ENCODE results near the gene TAS2R16. TPM values are rescaled to one million over a fixed set of nuclear protein-coding genes. Genes with fewer than 3 reads are reported as not detected.

TAS2R16 gene
- total and polyA plus RNA-seq, 2 donors (not counting 3 experiments of a cell fraction or from before 2014, with no cell fraction given), result not detected

DNA sequence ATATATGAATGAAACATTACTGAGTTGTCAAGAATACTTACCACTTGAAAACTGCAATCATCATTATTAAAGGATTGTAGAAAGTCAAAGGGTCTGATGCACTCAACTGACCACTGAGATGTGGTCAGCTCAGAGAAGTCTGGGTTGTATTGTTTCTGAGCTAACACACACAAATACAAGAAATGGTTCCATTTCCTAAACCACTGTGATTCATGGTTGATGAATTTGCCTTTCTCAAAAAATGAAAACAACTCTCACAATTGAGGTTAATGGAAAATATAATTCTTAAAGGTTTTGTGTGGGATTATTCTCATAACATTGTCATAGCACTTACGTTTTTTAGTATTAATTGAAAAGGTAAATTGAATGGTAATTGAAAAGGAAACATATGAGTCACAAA lies 45.6 kb upstream of the TAS2R16 start:
- intact Hi-C loops (cut with micrococcal nuclease), result loop anchor here (1.0 to 10.0 kb wide), 4 partner anchors 16 to 494 kb away; partner anchors contain the start of genes CADPS2 and IQUB
- Histone ChIP-seq H2AFZ (ENCODE audit: low read depth, low read length) (no peak overlapping the region), H3K36me3 (ENCODE audit: control insufficient read depth in 2 of 2, extremely low read depth in 1 of 2, insufficient read depth in 2 of 2, low read length in 2 of 2) (no peaks in the 10 kb centered on the region), H3K27ac (ENCODE audit: insufficient read depth, low read depth, low read length) (peak overlapping the region; percentile 84), H4K20me1 (replicated peaks; ENCODE audit: control insufficient read depth, extremely low read depth, insufficient read depth, low read length) (no peaks in the 10 kb centered on the region), H3K4me3 (replicated peaks in 1 of 3; ENCODE audit: insufficient read depth in 1 of 3, low read depth in 1 of 3, low read length in 3 of 3) (no peak overlapping the region), H3K9me3 (replicated peaks; ENCODE audit: control insufficient read depth, insufficient read depth, low read length) (no peaks in the 10 kb centered on the region), H3K4me2 (ENCODE audit: insufficient read depth, low read length) (peak overlapping the region; percentile 38), H3K27me3 (ENCODE audit: control insufficient read depth in 2 of 2, insufficient read depth in 2 of 2, low read length in 2 of 2) (no peaks in the 10 kb centered on the region), H3K9me1 (replicated peaks; ENCODE audit: control insufficient read depth, extremely low read depth, insufficient read depth, low read length) (no peaks in the 10 kb centered on the region), H3K4me1 (ENCODE audit: control insufficient read depth, extremely low read depth, insufficient read depth, low read length) (peaks cover 20% of the 10 kb centered on the region), H3K9ac (replicated peaks; ENCODE audit: extremely low read depth, insufficient read depth, low read length) (peak overlapping the region; percentile 34), H3K79me2 (ENCODE audit: control insufficient read depth, insufficient read depth, low read length) (no peaks in the 10 kb centered on the region)
- ChIA-PET POLR2A (no interaction called here), CTCF (interaction anchor here (0.9 kb wide), 1 partner anchor 15 kb away, joined by 3 read pairs; no protein-coding TSS in a partner anchor)
- DNase-seq (ENCODE audit: low read depth, low spot score) (peak; percentile 94), FAIRE-seq (peak; percentile 90)
- dilution Hi-C loops (cut with MboI; ENCODE audit: extremely low pct_ligation_motif_present, low sequenced_read_pairs), result no loop called here
- peak; percentile 61 for TF ChIP-seq POLR2AphosphoS5 (IDR thresholded peaks at IDR 0.05; ENCODE audit: insufficient read depth, low read depth, low read length)
- peak; percentile 88 for TF ChIP-seq JUN (IDR thresholded peaks at IDR 0.05; ENCODE audit: borderline replicate concordance, insufficient read depth, insufficient read length, low read depth)
- no peak for TF ChIP-seq GATA2 (IDR thresholded peaks at IDR 0.05; ENCODE audit: insufficient read depth, insufficient read length, low read depth, low read length)
- TF ChIP-seq FOS (IDR thresholded peaks at IDR 0.05; ENCODE audit: borderline replicate concordance, insufficient read depth, low read length), result peak; percentile 82
- BruUV-seq (replicated peaks), result no TSS peak

DNA sequence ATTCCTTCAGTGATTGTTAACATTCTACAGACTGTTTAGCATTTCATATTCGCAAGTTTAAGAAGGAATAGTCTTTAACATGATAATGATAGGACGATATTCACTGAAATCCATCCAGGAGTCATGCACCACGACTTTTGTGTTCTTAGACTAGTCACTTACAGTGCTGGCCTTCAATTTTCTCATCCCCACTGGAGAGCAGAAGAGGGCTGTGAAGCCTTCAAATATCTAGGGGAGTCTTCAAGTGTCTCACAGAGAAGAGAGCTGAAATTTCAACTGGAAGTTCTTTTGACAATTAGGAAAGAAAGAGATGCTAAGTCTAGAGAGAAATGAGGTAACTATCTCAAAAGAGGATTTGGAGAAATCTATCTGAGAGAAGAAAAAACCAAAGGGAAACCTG lies 43.8 kb upstream of the TAS2R16 start:
- Histone ChIP-seq H3K4me1 (ENCODE audit: control insufficient read depth, extremely low read depth, insufficient read depth, low read length) (peaks cover 20% of the 10 kb centered on the region), H3K4me3 (replicated peaks in 1 of 3; ENCODE audit: insufficient read depth in 1 of 3, low read depth in 1 of 3, low read length in 3 of 3) (no peak overlapping the region), H3K36me3 (ENCODE audit: control insufficient read depth in 2 of 2, extremely low read depth in 1 of 2, insufficient read depth in 2 of 2, low read length in 2 of 2) (no peaks in the 10 kb centered on the region), H3K9ac (replicated peaks; ENCODE audit: extremely low read depth, insufficient read depth, low read length) (no peak overlapping the region), H3K4me2 (ENCODE audit: insufficient read depth, low read length) (no peak overlapping the region), H3K9me1 (replicated peaks; ENCODE audit: control insufficient read depth, extremely low read depth, insufficient read depth, low read length) (no peaks in the 10 kb centered on the region), H3K27me3 (ENCODE audit: control insufficient read depth in 2 of 2, insufficient read depth in 2 of 2, low read length in 2 of 2) (no peaks in the 10 kb centered on the region), H2AFZ (ENCODE audit: low read depth, low read length) (no peak overlapping the region), H3K9me3 (replicated peaks; ENCODE audit: control insufficient read depth, insufficient read depth, low read length) (no peaks in the 10 kb centered on the region), H4K20me1 (replicated peaks; ENCODE audit: control insufficient read depth, extremely low read depth, insufficient read depth, low read length) (no peaks in the 10 kb centered on the region), H3K79me2 (ENCODE audit: control insufficient read depth, insufficient read depth, low read length) (no peaks in the 10 kb centered on the region), H3K27ac (ENCODE audit: insufficient read depth, low read depth, low read length) (no peak overlapping the region)
- CTCF ChIA-PET, result interaction anchor here (1.4 kb wide), 1 partner anchor 33 kb away, joined by 3 read pairs; no protein-coding TSS in a partner anchor
- intact Hi-C loops (cut with micrococcal nuclease), result no loop called here
- no peak for DNase-seq (ENCODE audit: low read depth, low spot score)
- POLR2A ChIA-PET, result no interaction called here
- dilution Hi-C loops (cut with MboI; ENCODE audit: extremely low pct_ligation_motif_present, low sequenced_read_pairs), result no loop called here
- TF ChIP-seq EZH2 (IDR thresholded peaks at IDR 0.05; ENCODE audit: borderline replicate concordance, low read depth, low read length, severe bottlenecking) (no peak), POLR2AphosphoS5 (IDR thresholded peaks at IDR 0.05; ENCODE audit: insufficient read depth, low read depth, low read length) (no peak), FOS (IDR thresholded peaks at IDR 0.05; ENCODE audit: borderline replicate concordance, insufficient read depth, low read length) (no peak), MYC (IDR thresholded peaks at IDR 0.05; ENCODE audit: low read depth, low read length) (no peak), GATA2 (IDR thresholded peaks at IDR 0.05; ENCODE audit: insufficient read depth, insufficient read length, low read depth, low read length) (no peak), POLR2A (IDR thresholded peaks at IDR 0.05; ENCODE audit: low read depth, low read length) (no peak), JUN (IDR thresholded peaks at IDR 0.05; ENCODE audit: borderline replicate concordance, insufficient read depth, insufficient read length, low read depth) (no peak)
- TF ChIP-seq, protein P1, sequence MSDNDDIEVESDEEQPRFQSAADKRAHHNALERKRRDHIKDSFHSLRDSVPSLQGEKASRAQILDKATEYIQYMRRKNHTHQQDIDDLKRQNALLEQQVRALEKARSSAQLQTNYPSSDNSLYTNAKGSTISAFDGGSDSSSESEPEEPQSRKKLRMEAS (IDR thresholded peaks at IDR 0.05; ENCODE audit: insufficient read depth, insufficient read length), result no peak
- TF ChIP-seq, protein P2, sequence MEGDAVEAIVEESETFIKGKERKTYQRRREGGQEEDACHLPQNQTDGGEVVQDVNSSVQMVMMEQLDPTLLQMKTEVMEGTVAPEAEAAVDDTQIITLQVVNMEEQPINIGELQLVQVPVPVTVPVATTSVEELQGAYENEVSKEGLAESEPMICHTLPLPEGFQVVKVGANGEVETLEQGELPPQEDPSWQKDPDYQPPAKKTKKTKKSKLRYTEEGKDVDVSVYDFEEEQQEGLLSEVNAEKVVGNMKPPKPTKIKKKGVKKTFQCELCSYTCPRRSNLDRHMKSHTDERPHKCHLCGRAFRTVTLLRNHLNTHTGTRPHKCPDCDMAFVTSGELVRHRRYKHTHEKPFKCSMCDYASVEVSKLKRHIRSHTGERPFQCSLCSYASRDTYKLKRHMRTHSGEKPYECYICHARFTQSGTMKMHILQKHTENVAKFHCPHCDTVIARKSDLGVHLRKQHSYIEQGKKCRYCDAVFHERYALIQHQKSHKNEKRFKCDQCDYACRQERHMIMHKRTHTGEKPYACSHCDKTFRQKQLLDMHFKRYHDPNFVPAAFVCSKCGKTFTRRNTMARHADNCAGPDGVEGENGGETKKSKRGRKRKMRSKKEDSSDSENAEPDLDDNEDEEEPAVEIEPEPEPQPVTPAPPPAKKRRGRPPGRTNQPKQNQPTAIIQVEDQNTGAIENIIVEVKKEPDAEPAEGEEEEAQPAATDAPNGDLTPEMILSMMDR (IDR thresholded peaks at IDR 0.05; ENCODE audit: extremely low read depth in 1 of 2, insufficient read depth in 1 of 2, low read depth in 1 of 2, low read length in 2 of 2), result no peak
- FAIRE-seq, result no peak
- BruUV-seq (replicated peaks), result no TSS peak
